Measurements from ENCODE around the gene TCP11L1. TPM values are rescaled to one million over a fixed set of nuclear protein-coding genes. Genes with fewer than 3 reads are reported as not detected.
"Not testable (repeated sequence)": the region's sequence is repeated elsewhere in the genome, so short reads cannot be mapped to it uniquely, and the experiment has no call there.

Gene TCP11L1
- total RNA-seq, 4 donors from 2014 or later = 33.5 to 73.6 (median 55.4) TPM

- Histone ChIP-seq H3K27me3 (no peaks in the 10 kb centered on the region), H3K9me3 (no peaks in the 10 kb centered on the region), H3K4me1 (peaks cover 3 to 26% (median 5%) of the 10 kb centered on the region in 3 donors), H3K4me3 (no peak overlapping the region), H3K27ac (no peak overlapping the region), H3K36me3 (peaks cover 0 to 57% of the 10 kb centered on the region in 2 donors)
- WGBS, 2 donors (ENCODE audit: low coverage in 1 of 2) = 73 to 78% methylated on average over 6 to 8 of the region's 8 CpGs
- ATAC-seq = no peak
- TF ChIP-seq EP300 (IDR thresholded peaks at IDR 0.05) (no peak), CTCF (IDR thresholded peaks at IDR 0.05) (no peak), POLR2A (IDR thresholded peaks at IDR 0.05) (no peak), POLR2AphosphoS5 (IDR thresholded peaks at IDR 0.05) (no peak)
Measured at GRCh38 chr11:33045551-33046255, 6.3 kb downstream of the TCP11L1 start.

- H3K4me1 ChIP-seq = peaks cover 0 to 11% (median 0%) of the 10 kb centered on the region in 3 donors
- H3K27ac ChIP-seq, H3K4me3 ChIP-seq, H3K27me3 ChIP-seq, H3K9me3 ChIP-seq: not testable (repeated sequence)
- H3K36me3 ChIP-seq = peaks cover 0 to 62% of the 10 kb centered on the region in 2 donors
- ATAC-seq = peak; percentile 43
- WGBS, 2 donors (ENCODE audit: low coverage in 1 of 2) = 78 to 82% methylated on average over 6 of the region's 6 CpGs
Measured at GRCh38 chr11:33048701-33049100, 9.3 kb downstream of the TCP11L1 start.

GRCh38 chr11:33049565-33050408 lies 10.4 kb downstream of the TCP11L1 start:
- peaks cover 0 to 11% (median 0%) of the 10 kb centered on the region in 3 donors for H3K4me1 ChIP-seq
- H3K9me3 ChIP-seq, H3K27me3 ChIP-seq, H3K27ac ChIP-seq, H3K4me3 ChIP-seq, ATAC-seq: not testable (repeated sequence)
- 86 to 95% methylated on average over 2 of the region's 3 CpGs for WGBS, 2 donors (ENCODE audit: low coverage in 1 of 2)
- H3K36me3 ChIP-seq = peaks cover 0 to 60% of the 10 kb centered on the region in 2 donors

GRCh38 chr11:33052231-33052630 lies 12.9 kb downstream of the TCP11L1 start:
- no peaks in the 10 kb centered on the region for H3K4me1 ChIP-seq
- no peaks in the 10 kb centered on the region for H3K9me3 ChIP-seq
- WGBS, 2 donors (ENCODE audit: low coverage in 1 of 2) = 84 to 95% methylated on average over 2 of the region's 2 CpGs
- no peak for TF ChIP-seq POLR2A (IDR thresholded peaks at IDR 0.05)
- TF ChIP-seq POLR2AphosphoS5 (IDR thresholded peaks at IDR 0.05) = no peak
- no peak for TF ChIP-seq CTCF (IDR thresholded peaks at IDR 0.05)
- TF ChIP-seq EP300 (IDR thresholded peaks at IDR 0.05) = no peak
- no peak for ATAC-seq
- peaks cover 0 to 61% of the 10 kb centered on the region in 2 donors for H3K36me3 ChIP-seq
- H3K27ac ChIP-seq = no peak overlapping the region
- no peak overlapping the region for H3K4me3 ChIP-seq
- no peaks in the 10 kb centered on the region for H3K27me3 ChIP-seq

GRCh38 chr11:33055375-33055774 lies 16.0 kb downstream of the TCP11L1 start:
- ATAC-seq = no peak
- H3K36me3 ChIP-seq = peaks cover 0 to 74% of the 10 kb centered on the region in 2 donors
- H3K4me1 ChIP-seq = no peaks in the 10 kb centered on the region
- no peaks in the 10 kb centered on the region for H3K27me3 ChIP-seq
- H3K9me3 ChIP-seq = no peaks in the 10 kb centered on the region
- no peak for TF ChIP-seq POLR2A (IDR thresholded peaks at IDR 0.05)
- no peak for TF ChIP-seq POLR2AphosphoS5 (IDR thresholded peaks at IDR 0.05)
- no peak for TF ChIP-seq EP300 (IDR thresholded peaks at IDR 0.05)
- TF ChIP-seq CTCF (IDR thresholded peaks at IDR 0.05) = no peak
- H3K4me3 ChIP-seq = no peak overlapping the region
- no peak overlapping the region for H3K27ac ChIP-seq

GRCh38 chr11:33057284-33057683 lies 17.9 kb downstream of the TCP11L1 start:
- H3K4me1 ChIP-seq = peaks cover 0 to 11% (median 0%) of the 10 kb centered on the region in 3 donors
- no peaks in the 10 kb centered on the region for H3K9me3 ChIP-seq
- H3K27ac ChIP-seq = no peak overlapping the region
- no peak overlapping the region for H3K4me3 ChIP-seq
- ATAC-seq = no peak
- no peaks in the 10 kb centered on the region for H3K27me3 ChIP-seq
- TF ChIP-seq EP300 (IDR thresholded peaks at IDR 0.05) (no peak), POLR2A (IDR thresholded peaks at IDR 0.05) (no peak), CTCF (IDR thresholded peaks at IDR 0.05) (no peak), POLR2AphosphoS5 (IDR thresholded peaks at IDR 0.05) (no peak)
- peaks cover 0 to 92% of the 10 kb centered on the region in 2 donors for H3K36me3 ChIP-seq
- WGBS, 2 donors (ENCODE audit: low coverage in 1 of 2) = 95% methylated on average over 1 of the region's 1 CpG

All from gastroesophageal sphincter (tissue), 4 donors.